Activated CD8-positive, alpha-beta memory T cell treated with anti-CD3 and anti-CD28 coated beads for 36 hours (primary cell): ENCODE data around the gene NYAP2. TPM values are rescaled to one million over a fixed set of nuclear protein-coding genes. Genes with fewer than 3 reads are reported as not detected.

ENCODE experiments used
- CTCF ChIA-PET: fragments of 350-600 bp; sonication (Branson Sonifier 250); formaldehyde crosslinking; loops from one replicate; lab custom pipeline; 2021; ENCODE audit warnings: antibody characterized with exemption; lab: Charles Lee
- POLR2A ChIA-PET: fragments of 350-600 bp; sonication (Branson Sonifier 250); formaldehyde crosslinking; loops from one replicate; lab custom pipeline; 2021; ENCODE audit warnings: antibody characterized with exemption; lab: Charles Lee
- total RNA-seq, 2 experiments: library from RNA; stranded (reverse); gene quantifications; one replicate each; pipeline ENCODE4 v1.2.3, GENCODE V29; 2021

The NYAP2 gene
- total RNA-seq, 2 experiments from 2014 or later: not detected

GRCh38 chr2:225422145-225422544, 22.6 kb downstream of the NYAP2 start:
- ChIA-PET CTCF (no interaction called here), POLR2A (no interaction called here)

- ChIA-PET CTCF (no interaction called here), POLR2A (no interaction called here)
Observed at GRCh38 chr2:225425284-225425683, 25.8 kb downstream of the NYAP2 start.

- ChIA-PET CTCF (no interaction called here), POLR2A (no interaction called here)
Observed at GRCh38 chr2:225428360-225428759, 28.9 kb downstream of the NYAP2 start.

- ChIA-PET CTCF (no interaction called here), POLR2A (no interaction called here)
Observed at GRCh38 chr2:225429717-225430116, 30.2 kb downstream of the NYAP2 start.

- ChIA-PET CTCF (no interaction called here), POLR2A (no interaction called here)
Observed at GRCh38 chr2:225431105-225431863, 31.8 kb downstream of the NYAP2 start.

GRCh38 chr2:225434014-225434413, 34.5 kb downstream of the NYAP2 start:
- CTCF ChIA-PET: no interaction called here

GRCh38 chr2:225437319-225437718, 37.8 kb downstream of the NYAP2 start:
- ChIA-PET CTCF (no interaction called here), POLR2A (no interaction called here)

More at GRCh38 chr2:225434014-225434413, 34.5 kb downstream of the NYAP2 start:
- POLR2A ChIA-PET: no interaction called here

DNA sequence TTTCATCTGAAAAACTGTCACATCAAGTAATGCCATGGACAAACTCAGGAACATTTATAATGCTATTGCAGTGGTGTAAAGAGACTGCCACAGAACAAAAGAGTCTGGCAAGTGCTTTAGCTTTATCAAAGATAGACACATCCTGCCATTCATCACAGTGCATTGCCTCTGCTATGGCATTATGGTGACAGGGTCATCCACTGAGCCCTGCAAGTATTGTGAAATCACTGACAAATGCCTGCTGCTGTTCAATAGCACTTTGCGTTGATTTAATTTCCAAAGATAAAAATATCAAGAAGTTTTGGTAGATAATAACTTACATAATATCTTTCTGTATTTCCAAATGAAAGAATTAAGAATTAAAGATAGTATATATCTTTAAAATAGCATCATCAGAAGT, 38.7 kb downstream of the NYAP2 start:
- ChIA-PET POLR2A (no interaction called here), CTCF (no interaction called here)

DNA sequence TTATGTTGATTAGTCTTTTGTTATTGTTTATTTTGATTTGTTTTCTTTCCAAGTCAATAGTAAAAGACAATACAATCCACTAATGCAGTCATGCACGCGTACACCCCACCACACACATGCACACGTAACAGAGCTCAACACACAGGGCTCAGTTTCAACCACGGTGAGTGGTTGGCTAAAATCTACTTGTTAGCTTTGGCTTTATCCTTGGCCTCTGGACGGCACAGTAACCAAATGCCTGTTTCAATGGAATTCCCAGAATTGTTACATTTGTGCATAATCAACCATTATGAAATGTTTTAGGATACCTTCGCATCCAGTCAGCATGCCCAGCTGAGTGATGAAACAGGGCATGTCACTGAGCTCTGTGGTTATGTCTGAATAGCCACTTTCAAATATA, 53.2 kb downstream of the NYAP2 start:
- POLR2A ChIA-PET: no interaction called here
- CTCF ChIA-PET: no interaction called here

- ChIA-PET CTCF (no interaction called here), POLR2A (no interaction called here)
Observed at GRCh38 chr2:225454412-225454811, 54.9 kb downstream of the NYAP2 start.

DNA sequence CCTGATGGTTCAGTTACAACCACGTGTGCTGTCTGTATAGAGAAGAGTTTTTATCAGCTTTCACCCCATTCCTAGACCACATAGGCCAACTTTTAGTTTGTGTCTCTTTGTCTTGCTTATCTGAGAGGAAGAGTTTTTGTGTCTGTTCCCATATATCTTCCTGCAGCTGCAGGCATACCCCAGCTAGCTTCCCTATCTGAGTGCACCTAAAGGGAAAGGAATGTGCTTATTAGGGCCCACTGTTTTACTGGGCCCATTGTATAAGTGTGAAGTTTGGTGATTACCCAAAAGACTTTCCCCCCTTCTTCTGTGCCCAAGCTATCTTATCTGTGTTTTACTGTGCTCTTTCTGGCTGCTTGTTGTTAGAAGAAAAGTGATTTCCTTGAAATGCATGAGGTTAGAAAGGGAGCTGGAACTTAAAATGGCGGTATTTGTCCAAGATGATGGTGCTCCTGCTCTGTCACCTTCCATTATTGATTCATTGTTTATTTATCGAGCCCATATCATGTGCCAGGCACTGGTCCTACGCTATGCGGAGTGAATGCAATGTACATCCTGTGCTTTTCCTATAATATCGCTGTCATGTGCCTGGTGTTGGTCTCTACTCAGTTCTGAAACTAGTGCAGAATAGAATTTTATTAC, 57.2 kb downstream of the NYAP2 start:
- POLR2A ChIA-PET: no interaction called here
- CTCF ChIA-PET: interaction anchor here (1.0 kb wide), 1 partner anchor 209 kb away, joined by 4 read pairs; no protein-coding TSS in a partner anchor

DNA sequence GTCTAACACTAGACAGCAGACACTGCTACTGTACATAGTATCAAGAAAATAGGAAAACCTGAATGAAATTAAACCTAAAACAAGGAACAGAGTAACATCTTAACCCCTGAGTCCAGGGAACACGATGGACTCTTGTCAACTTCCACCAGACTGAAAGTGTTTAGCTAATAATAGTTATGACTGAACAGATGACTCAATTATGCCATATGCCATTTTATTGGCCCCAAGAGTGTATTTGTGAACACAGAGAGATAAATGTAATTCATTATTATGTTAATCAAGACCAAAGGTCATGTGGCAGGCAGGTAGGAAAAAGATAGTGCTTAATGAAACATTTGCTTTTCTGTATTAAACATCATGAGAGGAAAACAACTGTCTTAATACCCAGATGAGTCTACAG, 58.0 kb downstream of the NYAP2 start:
- CTCF ChIA-PET: no interaction called here

DNA sequence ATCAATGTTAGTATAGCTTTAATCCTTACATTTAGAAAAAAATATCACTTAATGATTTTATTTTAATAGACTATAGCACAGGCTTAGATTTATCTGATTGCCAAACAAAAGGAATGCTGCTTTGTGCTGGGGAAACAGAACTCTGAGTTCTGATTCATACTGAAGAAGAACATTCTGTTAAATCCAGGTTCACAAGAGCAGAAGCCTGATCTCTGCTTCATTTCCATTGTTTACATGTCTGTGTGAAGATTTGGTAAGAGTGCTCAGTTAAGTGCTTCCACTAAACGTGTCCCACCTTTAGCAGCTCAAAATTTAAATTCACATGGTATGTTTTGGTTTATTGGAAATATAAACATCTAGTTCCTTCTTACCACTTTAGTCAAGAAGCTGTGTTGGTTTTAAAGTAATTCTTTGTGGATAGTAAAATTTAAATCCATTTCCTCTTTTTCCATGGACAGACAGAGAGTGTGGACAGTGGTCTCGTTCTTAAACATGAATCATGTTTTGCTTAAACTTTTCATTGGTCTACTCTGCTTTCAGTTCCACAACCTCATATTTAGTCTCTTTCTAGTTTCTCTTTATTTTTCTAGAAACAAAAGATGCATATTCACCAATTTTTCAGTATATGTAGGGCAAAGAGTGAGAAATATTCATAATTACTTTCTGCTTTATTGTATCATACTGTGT, 59.1 kb downstream of the NYAP2 start:
- CTCF ChIA-PET: no interaction called here

More for the DNA sequence above, 58.0 kb downstream of the NYAP2 start:
- POLR2A ChIA-PET: no interaction called here

GRCh38 chr2:225462417-225462816, 62.9 kb downstream of the NYAP2 start:
- CTCF ChIA-PET: no interaction called here
- POLR2A ChIA-PET: no interaction called here

More for the DNA sequence above, 59.1 kb downstream of the NYAP2 start:
- POLR2A ChIA-PET: no interaction called here

GRCh38 chr2:225462945-225463344, 63.4 kb downstream of the NYAP2 start:
- POLR2A ChIA-PET: no interaction called here
- CTCF ChIA-PET: no interaction called here

DNA sequence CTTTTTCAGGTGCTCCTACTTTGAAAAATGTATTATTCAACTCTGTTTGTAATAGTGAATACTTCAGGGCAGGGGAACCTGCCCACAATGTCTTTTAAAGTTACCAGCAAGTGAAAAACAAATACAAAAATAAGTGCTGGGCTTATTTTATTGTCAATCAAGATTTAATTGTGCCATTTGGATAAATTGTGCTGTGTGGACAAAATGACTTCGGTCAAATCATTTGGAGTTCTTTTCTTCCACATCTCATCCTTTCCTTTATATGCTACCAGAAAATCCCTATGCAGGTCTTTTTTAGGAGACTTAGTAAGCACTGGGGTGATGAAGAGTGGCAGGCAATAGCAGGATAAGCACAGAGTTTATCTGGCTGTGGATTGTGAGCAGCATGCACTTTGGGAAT, 63.9 kb downstream of the NYAP2 start:
- CTCF ChIA-PET: no interaction called here

GRCh38 chr2:225464346-225465025, 65.0 kb downstream of the NYAP2 start:
- POLR2A ChIA-PET: no interaction called here
- CTCF ChIA-PET: no interaction called here

More for the DNA sequence above, 63.9 kb downstream of the NYAP2 start:
- POLR2A ChIA-PET: no interaction called here

GRCh38 chr2:225465827-225466226, 66.3 kb downstream of the NYAP2 start:
- POLR2A ChIA-PET: no interaction called here
- CTCF ChIA-PET: no interaction called here

DNA sequence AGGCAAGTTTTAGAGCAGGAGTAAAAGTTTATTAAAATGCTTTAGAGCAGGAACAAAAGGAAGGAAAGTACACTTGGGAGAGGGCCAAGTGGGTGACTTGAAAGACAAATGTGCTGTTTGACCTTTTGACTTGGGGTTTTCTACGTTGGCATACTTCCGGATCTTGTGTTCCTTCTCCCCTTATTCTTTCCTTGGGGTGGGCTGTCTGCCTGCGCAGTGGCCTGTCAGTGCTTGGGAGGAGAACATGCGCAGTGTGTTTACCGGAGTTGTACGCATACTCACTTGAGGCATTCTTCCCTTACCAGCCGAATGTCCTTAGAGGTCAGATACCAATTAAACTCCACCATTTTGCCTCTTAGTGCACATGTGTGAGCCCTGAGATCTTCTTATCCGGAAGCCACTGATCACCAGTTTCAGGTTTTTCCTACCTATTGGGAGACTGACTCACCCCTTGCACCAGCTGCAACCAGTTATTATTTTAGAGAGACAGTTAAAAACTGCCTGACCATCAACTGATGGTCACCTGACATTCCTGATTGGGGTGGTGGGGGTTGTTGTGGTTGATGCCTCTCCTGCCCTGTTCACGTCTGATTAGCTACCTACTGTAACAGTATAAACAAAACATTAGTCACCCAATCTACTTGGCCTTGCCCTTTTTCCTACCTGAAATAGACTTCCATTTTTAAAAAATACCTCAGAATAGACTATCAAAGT, 67.5 kb downstream of the NYAP2 start:
- POLR2A ChIA-PET: no interaction called here
- CTCF ChIA-PET: no interaction called here
